H9 (cell line): ENCODE results near the gene LRPAP1. TPM values are rescaled to one million over a fixed set of nuclear protein-coding genes. Genes with fewer than 3 reads are reported as not detected.

Experiments
- DNase-seq: peaks from one replicate; pipeline ENCODE4 v3.0.0-alpha.2; 2017
- H2AFZ ChIP-seq: one replicate; pipeline ENCODE4 v1.6.1; 2013; ENCODE audit warnings: mild to moderate bottlenecking, low read length, control low read depth, moderate library complexity
- H2AK5ac ChIP-seq: 2 replicates; pipeline ENCODE4 v1.6.1; 2013; ENCODE audit warnings: low read length, control low read depth, mixed read lengths; ENCODE audit not compliant: insufficient read length
- H2BK120ac ChIP-seq: one replicate; pipeline ENCODE4 v1.6.1; 2013; ENCODE audit warnings: low read depth, mild to moderate bottlenecking, low read length, control low read depth, inconsistent platforms; ENCODE audit not compliant: poor library complexity, severe bottlenecking
- H2BK12ac ChIP-seq: 2 replicates; pipeline ENCODE4 v1.6.1; 2013; ENCODE audit warnings: low read length, control low read depth, mixed read lengths, low read depth; ENCODE audit not compliant: insufficient read length
- H2BK15ac ChIP-seq: 2 replicates; pipeline ENCODE4 v1.6.1; 2013; ENCODE audit warnings: low read depth, low read length, control low read depth
- H2BK20ac ChIP-seq: one replicate; pipeline ENCODE4 v1.6.1; 2013; ENCODE audit warnings: low read depth, mild to moderate bottlenecking, low read length, control low read depth, inconsistent platforms; ENCODE audit not compliant: poor library complexity, severe bottlenecking
- H2BK5ac ChIP-seq: 2 replicates; pipeline ENCODE4 v1.6.1; 2013; ENCODE audit warnings: low read length, control low read depth, mixed read lengths; ENCODE audit not compliant: insufficient read length
- H3K14ac ChIP-seq: 2 replicates; pipeline ENCODE4 v1.6.1; 2013; ENCODE audit warnings: low read length, control low read depth; ENCODE audit not compliant: insufficient read depth
- H3K18ac ChIP-seq: 2 replicates; pipeline ENCODE4 v1.6.1; 2013; ENCODE audit warnings: low read depth, mild to moderate bottlenecking, mixed read lengths, low read length, control low read depth; ENCODE audit not compliant: insufficient read length
- H3K23ac ChIP-seq: 2 replicates; pipeline ENCODE4 v1.6.1; 2013; ENCODE audit warnings: low read length, control low read depth, mixed read lengths, low read depth; ENCODE audit not compliant: insufficient read length
- H3K23me2 ChIP-seq: 2 replicates; pipeline ENCODE4 v1.6.1; 2013; ENCODE audit warnings: low read depth, mild to moderate bottlenecking, mixed read lengths, low read length, control low read depth; ENCODE audit not compliant: insufficient read length, poor library complexity, severe bottlenecking
- H3K27ac ChIP-seq: 2 replicates; pipeline ENCODE4 v1.5.1; 2013; ENCODE audit warnings: low read length, control low read depth, mixed read lengths, low read depth; ENCODE audit not compliant: insufficient read length
- H3K27me3 ChIP-seq: 2 replicates; pipeline ENCODE4 v1.6.1; 2013; ENCODE audit warnings: low read length, control low read depth, inconsistent platforms; ENCODE audit not compliant: insufficient read depth
- H3K4ac ChIP-seq: 2 replicates; pipeline ENCODE4 v1.6.1; 2013; ENCODE audit warnings: low read depth, mild to moderate bottlenecking, control low read depth, inconsistent platforms, low read length, moderate library complexity
- H3K4me1 ChIP-seq: 2 replicates; pipeline ENCODE4 v1.6.1; 2013; ENCODE audit warnings: low read length, control low read depth, inconsistent platforms; ENCODE audit not compliant: insufficient read depth
- H3K4me2 ChIP-seq: 2 replicates; pipeline ENCODE4 v1.6.1; 2013; ENCODE audit warnings: low read length, control low read depth, mixed read lengths; ENCODE audit not compliant: insufficient read length, insufficient read depth
- H3K56ac ChIP-seq: 2 replicates; pipeline ENCODE4 v1.6.1; 2013; ENCODE audit warnings: low read depth, mild to moderate bottlenecking, mixed read lengths, low read length, control low read depth; ENCODE audit not compliant: insufficient read length
- H3K79me1 ChIP-seq: 2 replicates; pipeline ENCODE4 v1.6.1; 2013; ENCODE audit warnings: low read depth, mild to moderate bottlenecking, moderate library complexity, low read length, control low read depth, inconsistent platforms; ENCODE audit not compliant: insufficient read depth, poor library complexity, severe bottlenecking
- H3K79me2 ChIP-seq: 2 replicates; pipeline ENCODE4 v1.6.1; 2013; ENCODE audit warnings: low read length, control low read depth, inconsistent platforms; ENCODE audit not compliant: insufficient read depth
- H3K9ac ChIP-seq: 2 replicates; pipeline ENCODE4 v1.6.1; 2013; ENCODE audit warnings: low read length, control low read depth, mixed read lengths; ENCODE audit not compliant: insufficient read length; ENCODE audit errors: extremely low read depth
- H3K9me3 ChIP-seq: one replicate; pipeline ENCODE4 v1.6.1; 2013; ENCODE audit warnings: low read depth, low read length, inconsistent platforms; ENCODE audit not compliant: control insufficient read depth
- H3T11ph ChIP-seq: one replicate; pipeline ENCODE4 v1.6.1; 2013; ENCODE audit warnings: mild to moderate bottlenecking, low read length, control low read depth, inconsistent platforms
- H4K20me1 ChIP-seq: one replicate; pipeline ENCODE4 v1.6.1; 2013; ENCODE audit not compliant: control insufficient read depth, insufficient read length, insufficient read depth
- H4K5ac ChIP-seq: 2 replicates; pipeline ENCODE4 v1.6.1; 2013; ENCODE audit warnings: low read depth, mild to moderate bottlenecking, mixed read lengths, low read length, control low read depth; ENCODE audit not compliant: insufficient read length
- H4K8ac ChIP-seq: replicated peaks from 2 replicates; pipeline ENCODE4 v1.6.1; 2013; ENCODE audit warnings: low read length, control low read depth, mixed read lengths, low read depth; ENCODE audit not compliant: insufficient read length
- H4K91ac ChIP-seq: 2 replicates; pipeline ENCODE4 v1.6.1; 2013; ENCODE audit warnings: low read depth, mild to moderate bottlenecking, moderate library complexity, mixed read lengths, low read length, control low read depth; ENCODE audit not compliant: insufficient read length
- H3K27ac Mint-ChIP-seq, 3 experiments: 2 replicates in 2 of 3; 3 replicates in 1 of 3; pipeline ENCODE4 v1.8.0; 2020 to 2021; ENCODE audit warnings: mixed read lengths in 3 of 3, mild to moderate bottlenecking in 1 of 3, moderate library complexity in 1 of 3
- H3K27me3 Mint-ChIP-seq: 2 replicates; pipeline ENCODE4 v1.8.0; 2021; ENCODE audit warnings: low read depth, mild to moderate bottlenecking, moderate library complexity, mixed read lengths
- H3K36me3 Mint-ChIP-seq, 3 experiments: 2 replicates in 2 of 3; 3 replicates in 1 of 3; pipeline ENCODE4 v1.8.0; 2020 to 2021; ENCODE audit warnings: low read depth in 3 of 3, mixed read lengths in 3 of 3; ENCODE audit not compliant: insufficient read depth in 1 of 3
- H3K4me1 Mint-ChIP-seq, 2 experiments: 2 replicates each; pipeline ENCODE4 v1.8.0; 2020; ENCODE audit warnings: mixed read lengths in 2 of 2
- H3K4me3 Mint-ChIP-seq, 2 experiments: 2 replicates in 1 of 2; 3 replicates in 1 of 2; pipeline ENCODE4 v1.8.0; 2020 to 2021; ENCODE audit warnings: mild to moderate bottlenecking in 2 of 2, mixed read lengths in 2 of 2, moderate library complexity in 1 of 2
- H3K9me3 Mint-ChIP-seq, 2 experiments: 2 replicates in 1 of 2; 3 replicates in 1 of 2; pipeline ENCODE4 v1.8.0; 2020; ENCODE audit warnings: mild to moderate bottlenecking in 2 of 2, mixed read lengths in 2 of 2, moderate library complexity in 1 of 2
- CTCF ChIP-seq: fragments of 200-600 bp; sonication (generic); conservative IDR thresholded peaks from 3 replicates; pipeline ENCODE4 v1.8.0; 2021; ENCODE audit warnings: antibody characterized with exemption, mild to moderate bottlenecking
- WGBS: extraction: QIAGEN DNeasy Blood & Tissue Kit; methylation state at CpG from one replicate; pipeline ENCODE4 v1.1.7; 2013; ENCODE audit warnings: missing lambda C conversion rate, low lambda C conversion rate, mixed read lengths; ENCODE audit not compliant: insufficient read length; ENCODE audit errors: extremely low coverage; 5-methylcytosine and 5-hydroxymethylcytosine counted together
- total RNA-seq: library from RNA; stranded (reverse); gene quantifications from 2 replicates; pipeline ENCODE4 v1.2.1, GENCODE V29; 2021

LRPAP1 gene
- total RNA-seq, 1 experiment from 2014 or later = 85.9 TPM

DNA sequence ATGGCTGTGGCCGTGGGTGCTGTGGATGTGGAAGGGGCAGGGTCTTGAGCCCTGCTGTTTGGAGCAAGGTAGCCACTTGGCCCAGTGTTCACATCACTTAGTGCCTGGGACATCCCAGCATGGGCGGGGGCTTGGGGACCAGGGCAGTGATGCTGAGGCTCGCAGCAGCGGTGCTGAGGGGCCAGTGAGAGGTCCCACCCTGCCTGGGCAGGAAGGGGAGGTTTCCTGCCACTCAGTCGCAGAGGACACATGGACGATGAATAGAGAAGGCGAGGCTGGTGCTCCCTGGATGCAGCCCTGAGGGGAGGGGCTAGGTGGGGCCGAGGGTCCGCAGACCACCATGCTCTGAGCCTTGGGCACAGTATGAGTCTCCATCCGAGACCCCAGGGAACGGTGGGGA lies 43.4 kb downstream of the LRPAP1 start:
- Histone ChIP-seq H3K4ac (no peak overlapping the region), H3K27me3 (peaks cover 37% of the 10 kb centered on the region; the same call in 1 of the 2 replicates), H2AFZ (no peak overlapping the region), H3K79me2 (no peaks in the 10 kb centered on the region), H3K18ac (no peak overlapping the region), H2AK5ac (no peak overlapping the region), H3K9ac (no peak overlapping the region), H3K23me2 (no peaks in the 10 kb centered on the region), H4K91ac (no peak overlapping the region), H2BK15ac (no peak overlapping the region), H2BK5ac (no peak overlapping the region), H4K20me1 (peaks cover 4% of the 10 kb centered on the region), H2BK20ac (no peak overlapping the region), H3K27ac (no peak overlapping the region), H3K14ac (no peak overlapping the region), H3K23ac (no peak overlapping the region), H3K79me1 (no peaks in the 10 kb centered on the region), H4K8ac (no peak overlapping the region), H3K4me1 (no peaks in the 10 kb centered on the region), H3T11ph (no peak overlapping the region), H3K4me2 (no peak overlapping the region), H2BK120ac (no peak overlapping the region), H3K9me3 (no peaks in the 10 kb centered on the region), H2BK12ac (no peak overlapping the region), H3K56ac (no peak overlapping the region), H4K5ac (no peak overlapping the region)
- H3K36me3 Mint-ChIP-seq = no peaks in the 10 kb centered on the region; a peak in 1 of 7 replicates
- no peak overlapping the region for H3K4me3 Mint-ChIP-seq
- no peak for DNase-seq
- WGBS = no CpG with 5 or more reads among the region's 11 CpGs
- H3K4me1 Mint-ChIP-seq = peaks cover 16 to 41% of the 10 kb centered on the region in 2 experiments
- H3K27me3 Mint-ChIP-seq = peaks cover 94% of the 10 kb centered on the region
- H3K27ac Mint-ChIP-seq = no peak overlapping the region
- no peak for TF ChIP-seq CTCF
- no peaks in the 10 kb centered on the region; a peak in 1 of 5 replicates for H3K9me3 Mint-ChIP-seq
